Peyer's patch (tissue), 4 donors: ENCODE data around the gene CCAR1. TPM values are rescaled to one million over a fixed set of nuclear protein-coding genes. Genes with fewer than 3 reads are reported as not detected.

Experiments used
- DNase-seq, 3 donors: peaks; one replicate each; pipeline ENCODE4 v3.0.0-alpha.2; 2017 to 2019
- H3K27ac ChIP-seq, 4 donors: fragments of 200-600 bp; sonication (generic); one replicate each; pipeline ENCODE4 v1.5.1; 2016 to 2019
- H3K27me3 ChIP-seq, 2 donors: fragments of 200-600 bp; sonication (generic); one replicate each; pipeline ENCODE4 v1.5.1; 2019
- H3K36me3 ChIP-seq, 3 donors: fragments of 200-600 bp; sonication (generic); one replicate each; pipeline ENCODE4 v1.5.1; 2016 to 2019
- H3K4me1 ChIP-seq, 4 donors: fragments of 200-600 bp; sonication (generic); one replicate each; pipeline ENCODE4 v1.5.1; 2016 to 2019
- H3K4me3 ChIP-seq, 4 donors: fragments of 200-600 bp; sonication (generic); 1 replicate in 3 of 4; 2 replicates in 1 of 4; pipeline ENCODE4 v1.5.1; 2016 to 2019; ENCODE audit warnings: mild to moderate bottlenecking in 1 of 4
- H3K9me3 ChIP-seq, 4 donors: fragments of 200-600 bp; sonication (generic); one replicate each; pipeline ENCODE4 v1.5.1; 2016 to 2019; ENCODE audit warnings: mild to moderate bottlenecking in 1 of 4
- POLR2A ChIP-seq, 2 donors: fragments of 450-650 bp; IDR thresholded peaks; one replicate each; pipeline ENCODE4 v1.5.1; 2017; ENCODE audit warnings: antibody characterized with exemption in 2 of 2, mild to moderate bottlenecking in 2 of 2, moderate library complexity in 2 of 2
- total RNA-seq, 4 donors: library from RNA; depleted of rRNA; stranded (reverse); fragments of >200 nt; gene quantifications; one replicate each; pipeline ENCODE4 v1.1.0, GENCODE V29; 2016
- TF ChIP-seq, protein P1 (sequence below), 6 experiments: fragments of 450-650 bp in 4 of 6; fragments of 200-600 bp in 2 of 6; sonication (generic) in 1 of 6; IDR thresholded peaks; one replicate each; pipeline ENCODE4 v1.5.1; 2017 to 2019; ENCODE audit warnings: antibody characterized with exemption in 6 of 6, mild to moderate bottlenecking in 3 of 6, moderate library complexity in 1 of 6

The CCAR1 gene
- total RNA-seq, 4 donors from 2014 or later, result 63.7 to 215 (median 88.5) TPM

- H3K9me3 ChIP-seq, result no peaks in the 10 kb centered on the region
- DNase-seq, result no peak
- H3K27ac ChIP-seq, result no peak overlapping the region
- peaks cover 0 to 78% (median 0%) of the 10 kb centered on the region in 3 donors for H3K36me3 ChIP-seq
- no peaks in the 10 kb centered on the region for H3K4me1 ChIP-seq
- H3K4me3 ChIP-seq, result no peak overlapping the region
- TF ChIP-seq, protein P1, sequence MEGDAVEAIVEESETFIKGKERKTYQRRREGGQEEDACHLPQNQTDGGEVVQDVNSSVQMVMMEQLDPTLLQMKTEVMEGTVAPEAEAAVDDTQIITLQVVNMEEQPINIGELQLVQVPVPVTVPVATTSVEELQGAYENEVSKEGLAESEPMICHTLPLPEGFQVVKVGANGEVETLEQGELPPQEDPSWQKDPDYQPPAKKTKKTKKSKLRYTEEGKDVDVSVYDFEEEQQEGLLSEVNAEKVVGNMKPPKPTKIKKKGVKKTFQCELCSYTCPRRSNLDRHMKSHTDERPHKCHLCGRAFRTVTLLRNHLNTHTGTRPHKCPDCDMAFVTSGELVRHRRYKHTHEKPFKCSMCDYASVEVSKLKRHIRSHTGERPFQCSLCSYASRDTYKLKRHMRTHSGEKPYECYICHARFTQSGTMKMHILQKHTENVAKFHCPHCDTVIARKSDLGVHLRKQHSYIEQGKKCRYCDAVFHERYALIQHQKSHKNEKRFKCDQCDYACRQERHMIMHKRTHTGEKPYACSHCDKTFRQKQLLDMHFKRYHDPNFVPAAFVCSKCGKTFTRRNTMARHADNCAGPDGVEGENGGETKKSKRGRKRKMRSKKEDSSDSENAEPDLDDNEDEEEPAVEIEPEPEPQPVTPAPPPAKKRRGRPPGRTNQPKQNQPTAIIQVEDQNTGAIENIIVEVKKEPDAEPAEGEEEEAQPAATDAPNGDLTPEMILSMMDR (IDR thresholded peaks at IDR 0.05), result no peak
- TF ChIP-seq POLR2A (IDR thresholded peaks at IDR 0.05), result no peak
- H3K27me3 ChIP-seq, result no peaks in the 10 kb centered on the region
These were observed 63.4 kb downstream of the CCAR1 start for GRCh38 chr10:68784476-68784875.

DNA sequence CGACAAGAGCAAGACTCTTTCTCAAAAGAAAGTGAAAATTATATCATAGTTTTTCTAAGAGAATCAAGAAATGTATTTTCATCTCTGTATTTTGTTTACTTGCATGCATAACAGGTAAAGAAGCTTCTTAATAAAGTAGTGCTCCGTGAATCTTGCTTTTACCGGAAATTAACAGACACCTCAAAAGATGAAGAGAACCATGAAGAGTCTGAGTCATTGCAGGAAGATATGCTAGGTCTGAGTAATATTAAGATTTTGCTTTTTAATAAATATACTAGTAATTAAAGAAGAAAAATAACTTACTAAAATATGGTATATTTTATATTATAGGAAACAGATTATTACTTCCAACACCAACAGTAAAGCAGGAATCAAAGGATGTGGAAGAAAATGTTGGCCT is 66.8 kb downstream of the CCAR1 start:
- no peaks in the 10 kb centered on the region for H3K9me3 ChIP-seq
- peaks cover 0 to 88% (median 0%) of the 10 kb centered on the region in 3 donors for H3K36me3 ChIP-seq
- TF ChIP-seq POLR2A (IDR thresholded peaks at IDR 0.05), result no peak
- TF ChIP-seq, protein P1 (IDR thresholded peaks at IDR 0.05), result no peak
- H3K4me1 ChIP-seq, result no peaks in the 10 kb centered on the region
- H3K4me3 ChIP-seq, result no peak overlapping the region
- no peaks in the 10 kb centered on the region for H3K27me3 ChIP-seq
- no peak for DNase-seq
- H3K27ac ChIP-seq, result no peak overlapping the region

GRCh38 chr10:68790476-68790875 is 69.4 kb downstream of the CCAR1 start:
- Histone ChIP-seq H3K4me1 (no peaks in the 10 kb centered on the region), H3K9me3 (no peaks in the 10 kb centered on the region), H3K27ac (no peak overlapping the region), H3K27me3 (no peaks in the 10 kb centered on the region), H3K36me3 (peaks cover 0 to 92% (median 0%) of the 10 kb centered on the region in 3 donors), H3K4me3 (no peak overlapping the region)
- DNase-seq, result no peak
- TF ChIP-seq, protein P1 (IDR thresholded peaks at IDR 0.05), result no peak
- no peak for TF ChIP-seq POLR2A (IDR thresholded peaks at IDR 0.05)

- peaks cover 0 to 88% (median 0%) of the 10 kb centered on the region in 3 donors for H3K36me3 ChIP-seq
- no peak overlapping the region for H3K27ac ChIP-seq
- H3K4me3 ChIP-seq, result no peak overlapping the region
- DNase-seq, result no peak
- no peaks in the 10 kb centered on the region for H3K27me3 ChIP-seq
- no peaks in the 10 kb centered on the region for H3K9me3 ChIP-seq
- TF ChIP-seq POLR2A (IDR thresholded peaks at IDR 0.05), result no peak
- TF ChIP-seq, protein P1 (IDR thresholded peaks at IDR 0.05), result peak in 3 of 6 experiments; percentile 30 to 36 (median 30)
- H3K4me1 ChIP-seq, result no peaks in the 10 kb centered on the region
These were observed 71.1 kb downstream of the CCAR1 start for GRCh38 chr10:68792115-68792514.

DNA sequence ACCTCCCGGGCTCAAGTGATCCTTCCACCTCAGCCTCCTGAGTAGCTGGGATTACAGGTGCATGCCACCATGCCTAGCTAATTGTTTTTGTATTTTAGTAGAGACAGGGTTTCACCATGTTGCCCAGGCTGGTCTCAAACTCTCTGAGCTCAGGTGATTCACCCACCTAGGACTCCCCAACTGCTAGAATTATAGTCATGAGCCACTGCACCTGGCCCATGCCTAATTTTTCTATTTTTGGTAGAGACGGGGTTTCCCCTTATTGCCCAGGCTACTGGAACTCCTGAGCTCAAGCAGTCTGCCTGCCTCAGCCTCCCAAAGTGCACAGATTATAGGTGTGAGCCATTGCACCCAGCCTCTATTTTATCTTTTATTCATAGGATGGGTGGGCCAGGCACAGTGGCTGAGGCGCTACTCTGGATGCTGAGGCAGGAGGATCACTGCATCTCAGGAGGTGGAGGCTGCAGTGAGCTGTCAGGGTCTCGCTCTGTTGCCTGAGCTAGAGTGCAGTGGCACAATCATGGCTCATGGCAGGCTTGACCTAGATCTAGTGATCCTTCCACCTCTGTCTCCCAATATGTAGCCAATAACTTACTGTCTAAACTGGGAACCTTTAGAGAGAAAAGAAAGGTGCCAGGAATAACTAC is 75.0 kb downstream of the CCAR1 start:
- TF ChIP-seq POLR2A (IDR thresholded peaks at IDR 0.05), result no peak
- TF ChIP-seq, protein P1 (IDR thresholded peaks at IDR 0.05), result no peak
- no peaks in the 10 kb centered on the region for H3K9me3 ChIP-seq
- no peak overlapping the region for H3K4me3 ChIP-seq
- no peak overlapping the region for H3K27ac ChIP-seq
- no peak for DNase-seq
- H3K36me3 ChIP-seq, result peaks cover 0 to 49% (median 0%) of the 10 kb centered on the region in 3 donors
- no peaks in the 10 kb centered on the region for H3K4me1 ChIP-seq
- H3K27me3 ChIP-seq, result no peaks in the 10 kb centered on the region
